HepG2 (cell line): ENCODE data around the gene RETN. TPM values are rescaled to one million over a fixed set of nuclear protein-coding genes. Genes with fewer than 3 reads are reported as not detected.
A peak's percentile ranks its signal among the peaks of the same experiment; 100 is the strongest.

Experiments
- ATAC-seq: fragments of 200-7000 bp; cut with Tn5 transposase; 3 replicates; pipeline ENCODE4 v1.9.1; 2020; ENCODE audit warnings: mild to moderate bottlenecking, moderate library complexity
- BruUV-seq: library from RNA; stranded (reverse); fragments of 400-500 nt; replicated peaks from 2 replicates; lab custom pipeline; 2021; lab: Mats Ljungman, UMichigan
- CTCF ChIA-PET: fragments of 300-600 bp; formaldehyde crosslinking; extraction: SDS; loops from one replicate; lab custom pipeline; 2021; ENCODE audit warnings: low total read pairs, inconsistent platforms, low intra/inter-chr PET ratio; lab: Yijun Ruan, JAX
- POLR2A ChIA-PET: fragments of 350-600 bp; sonication (Branson Sonifier 250); formaldehyde crosslinking; loops from one replicate; lab custom pipeline; 2020; ENCODE audit warnings: antibody characterized with exemption, inconsistent platforms; lab: Yijun Ruan, JAX
- DNase-seq: peaks from one replicate; pipeline ENCODE4 v3.0.0-alpha.2; 2015; ENCODE audit warnings: low spot score
- FAIRE-seq: peaks from 3 replicates; lab custom pipeline; 2011; peaks lifted over from hg19 to GRCh38; lab: Jason Lieb, UNC
- H2AFZ ChIP-seq: one replicate; pipeline ENCODE4 v1.6.1; 2011; ENCODE audit warnings: low read length, inconsistent platforms
- H3K27ac ChIP-seq: fragments of 300-600 bp; 3 replicates; pipeline ENCODE4 v1.8.0; 2011; ENCODE audit warnings: mixed run types, mild to moderate bottlenecking, mixed read lengths, low read length, inconsistent platforms; ENCODE audit not compliant: insufficient read depth; ENCODE audit errors: extremely low read length
- H3K27me3 ChIP-seq, 2 experiments: fragments of 200-600 bp in 1 of 2; 2 replicates in 1 of 2; 3 replicates in 1 of 2; pipeline versions ENCODE4 v1.6.0 to v1.8.0; 2011; ENCODE audit warnings: low read length in 2 of 2, mild to moderate bottlenecking in 2 of 2, moderate library complexity in 2 of 2, inconsistent platforms in 1 of 2; ENCODE audit not compliant: insufficient read depth in 2 of 2, control insufficient read depth in 1 of 2
- H3K36me3 ChIP-seq, 2 experiments: fragments of 200-600 bp in 1 of 2; replicated peaks in 1 of 2; 2 replicates in 1 of 2; 3 replicates in 1 of 2; pipeline versions ENCODE4 v1.5.1 to v1.8.0; 2011; ENCODE audit warnings: low read length in 2 of 2, inconsistent platforms in 1 of 2; ENCODE audit not compliant: insufficient read depth in 2 of 2, control insufficient read depth in 1 of 2
- H3K4me1 ChIP-seq: 2 replicates; pipeline ENCODE4 v1.5.1; 2012; ENCODE audit warnings: low read length, inconsistent platforms; ENCODE audit not compliant: insufficient read depth
- H3K4me2 ChIP-seq: 2 replicates; pipeline ENCODE4 v1.6.0; 2011; ENCODE audit warnings: low read depth, low read length, inconsistent platforms
- H3K4me3 ChIP-seq, 3 experiments: fragments of 200-600 bp in 1 of 3; sonication (generic), shearing (Covaris generic) in 1 of 3; replicated peaks in 1 of 3; 2 replicates each; pipeline ENCODE4 v1.5.1; 2011 to 2016; ENCODE audit warnings: low read length in 3 of 3, inconsistent platforms in 2 of 3, low read depth in 2 of 3, mild to moderate bottlenecking in 2 of 3, control low read depth in 1 of 3, mixed read lengths in 1 of 3; ENCODE audit not compliant: insufficient read depth in 1 of 3
- H3K79me2 ChIP-seq: one replicate; pipeline ENCODE4 v1.6.1; 2011; ENCODE audit warnings: low read length, inconsistent platforms; ENCODE audit not compliant: insufficient read depth
- H3K9ac ChIP-seq: 2 replicates; pipeline ENCODE4 v1.6.0; 2011; ENCODE audit warnings: mild to moderate bottlenecking, low read depth, low read length, inconsistent platforms; ENCODE audit not compliant: insufficient read depth
- H3K9me3 ChIP-seq: 2 replicates; pipeline ENCODE4 v1.5.1; 2012; ENCODE audit warnings: mild to moderate bottlenecking, low read length
- H4K20me1 ChIP-seq: 2 replicates; pipeline ENCODE4 v1.6.0; 2011; ENCODE audit warnings: inconsistent platforms, mild to moderate bottlenecking, low read length, moderate library complexity; ENCODE audit not compliant: insufficient read depth
- CTCF ChIP-seq: sonication (generic); formaldehyde crosslinking; IDR thresholded peaks from 2 replicates; pipeline ENCODE4 v1.5.0; 2020; ENCODE audit warnings: mild to moderate bottlenecking, missing genetic modification reagents, moderate library complexity
- RBFOX2 ChIP-seq: fragments of 200-400 bp; formaldehyde crosslinking; IDR thresholded peaks from 2 replicates; pipeline ENCODE4 v1.6.1; 2017; ENCODE audit warnings: low read depth, mild to moderate bottlenecking, low read length
- SMC3 ChIP-seq: IDR thresholded peaks from 2 replicates; pipeline ENCODE4 v1.6.1; 2011; ENCODE audit warnings: low read length, improper control_type of control experiment
- U2AF2 ChIP-seq: fragments of 200-400 bp; formaldehyde crosslinking; IDR thresholded peaks from 2 replicates; pipeline ENCODE4 v1.6.1; 2017; ENCODE audit warnings: low read depth, mild to moderate bottlenecking, low read length
- WGBS: methylation state at CpG from one replicate; pipeline ENCODE4 v1.1.6; 2017; ENCODE audit warnings: low lambda C conversion rate; 5-methylcytosine and 5-hydroxymethylcytosine counted together
- in situ Hi-C: cut with HindIII; loops from 2 replicates; pipeline ENCODE4 v1.10.0; 2017; ENCODE audit warnings: low pct_unique_long_range_greater_than_20kb; ENCODE audit not compliant: extremely low pct_ligation_motif_present
- intact Hi-C: fragments of 100-400 bp; cut with micrococcal nuclease; formaldehyde crosslinking; loops from one replicate; pipeline ENCODE4 v1.10.0; 2022; ENCODE audit not compliant: unreplicated experiment
- polyA plus RNA-seq, 8 experiments: library from polyadenylated mRNA; depleted of rRNA in 3 of 8; stranded (reverse) in 7 of 8; unstranded in 1 of 8; fragments of >200 nt; fragmentation: Illumina TruSeq in 4 of 8; extraction: Trizol in 4 of 8; gene quantifications; 2 replicates each; pipeline versions ENCODE4 v1.2.1 to v1.2.3, GENCODE V29; 2011 to 2016; ENCODE audit warnings: low read depth in 4 of 8, missing spikeins in 1 of 8, mixed read lengths in 1 of 8; ENCODE audit not compliant: insufficient read depth in 1 of 8
- total RNA-seq, 5 experiments: library from RNA; depleted of rRNA; stranded (reverse); fragments of >200 nt; fragmentation: Illumina TruSeq; extraction: Trizol; gene quantifications; 2 replicates each; pipeline ENCODE4 v1.2.3, GENCODE V29; 2016; ENCODE audit warnings: low read depth in 1 of 5
- TF ChIP-seq, protein P1 (sequence below): sonication (generic); formaldehyde crosslinking; IDR thresholded peaks from 2 replicates; pipeline ENCODE4 v1.4.0; 2020; ENCODE audit warnings: missing genetic modification reagents

Gene RETN
- total and polyA plus RNA-seq, 2 of the 13 experiments (the other 11 are each of a cell fraction or from before 2014, with no cell fraction given): not detected

GRCh38 chr19:7641290-7642276 lies 27.3 kb upstream of the RETN start:
- no peaks in the 10 kb centered on the region; the same call in 1 of the 2 replicates for H4K20me1 ChIP-seq
- H3K27ac ChIP-seq: no peak overlapping the region
- no peaks in the 10 kb centered on the region; a peak in 1 of 5 replicates for H3K36me3 ChIP-seq
- no peak overlapping the region for H3K4me3 ChIP-seq
- intact Hi-C loops (no loop called here), in situ Hi-C loops (no loop called here)
- H3K4me1 ChIP-seq: peaks cover 10% of the 10 kb centered on the region
- TF ChIP-seq, protein P1, sequence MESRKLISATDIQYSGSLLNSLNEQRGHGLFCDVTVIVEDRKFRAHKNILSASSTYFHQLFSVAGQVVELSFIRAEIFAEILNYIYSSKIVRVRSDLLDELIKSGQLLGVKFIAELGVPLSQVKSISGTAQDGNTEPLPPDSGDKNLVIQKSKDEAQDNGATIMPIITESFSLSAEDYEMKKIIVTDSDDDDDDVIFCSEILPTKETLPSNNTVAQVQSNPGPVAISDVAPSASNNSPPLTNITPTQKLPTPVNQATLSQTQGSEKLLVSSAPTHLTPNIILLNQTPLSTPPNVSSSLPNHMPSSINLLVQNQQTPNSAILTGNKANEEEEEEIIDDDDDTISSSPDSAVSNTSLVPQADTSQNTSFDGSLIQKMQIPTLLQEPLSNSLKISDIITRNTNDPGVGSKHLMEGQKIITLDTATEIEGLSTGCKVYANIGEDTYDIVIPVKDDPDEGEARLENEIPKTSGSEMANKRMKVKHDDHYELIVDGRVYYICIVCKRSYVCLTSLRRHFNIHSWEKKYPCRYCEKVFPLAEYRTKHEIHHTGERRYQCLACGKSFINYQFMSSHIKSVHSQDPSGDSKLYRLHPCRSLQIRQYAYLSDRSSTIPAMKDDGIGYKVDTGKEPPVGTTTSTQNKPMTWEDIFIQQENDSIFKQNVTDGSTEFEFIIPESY (CRISPR knock-in tag): 0 out of 2 replicates have a peak, but pooled peaks have one; percentile 7
- TF ChIP-seq SMC3: peak; percentile 2; the same call in 1 of the 2 replicates
- TF ChIP-seq CTCF (CRISPR knock-in tag): peak; percentile 25; the same call in 1 of the 2 replicates
- peak; percentile 30 for TF ChIP-seq RBFOX2
- TF ChIP-seq U2AF2: no peak
- no peak overlapping the region for H3K9ac ChIP-seq
- no peaks in the 10 kb centered on the region; a peak in 1 of 5 replicates for H3K27me3 ChIP-seq
- H3K9me3 ChIP-seq: no peaks in the 10 kb centered on the region
- H3K4me2 ChIP-seq: no peak overlapping the region
- ChIA-PET CTCF (no interaction called here), POLR2A (interaction anchor here (1.0 to 1.2 kb wide), 2 partner anchors 11 to 46 kb away, joined by 4 to 5 read pairs; partner anchors contain the start of gene CAMSAP3)
- H3K79me2 ChIP-seq: peaks cover 7% of the 10 kb centered on the region
- BruUV-seq: no TSS peak
- FAIRE-seq: no peak
- ATAC-seq: no peak
- DNase-seq: no peak
- WGBS: 89% methylated on average over 27 of the region's 43 CpGs
- H2AFZ ChIP-seq: no peak overlapping the region
